Upper lobe of left lung (tissue), 4 donors: ENCODE data around the gene PSAP.

Source experiments
- POLR2AphosphoS5 ChIP-seq, 2 donors: sonication (generic); formaldehyde crosslinking; IDR thresholded peaks; one replicate each; pipeline ENCODE4 v1.5.1; 2017; ENCODE audit warnings: antibody characterized with exemption in 2 of 2
- TF ChIP-seq, protein P1 (sequence below), 6 experiments: fragments of 450-650 bp in 4 of 6; fragments of 200-600 bp in 2 of 6; sonication (generic) in 2 of 6; IDR thresholded peaks; one replicate each; pipeline ENCODE4 v1.5.1; 2016 to 2019; ENCODE audit warnings: antibody characterized with exemption in 6 of 6

DNA sequence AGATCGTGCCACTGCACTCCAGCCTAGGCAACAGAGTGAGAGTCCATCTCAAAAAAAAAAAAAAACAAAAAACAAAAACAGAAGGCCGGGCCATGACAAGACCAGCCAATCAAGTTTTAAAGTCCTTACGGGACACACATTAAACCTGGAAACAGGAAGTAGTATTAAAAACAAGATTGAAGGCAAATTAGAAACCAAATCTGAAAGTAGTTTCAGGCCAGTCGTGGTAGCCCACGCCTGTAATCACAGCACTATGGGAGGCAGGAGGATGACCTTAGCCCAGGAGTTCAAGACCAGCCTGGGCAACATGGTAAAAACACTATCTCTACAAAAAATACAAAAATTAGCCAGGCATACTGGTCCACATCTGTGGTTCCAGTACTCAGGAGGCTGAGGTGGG lies 18.1 kb downstream of the PSAP start:
- no peak for TF ChIP-seq POLR2AphosphoS5 (IDR thresholded peaks at IDR 0.05)
- TF ChIP-seq, protein P1, sequence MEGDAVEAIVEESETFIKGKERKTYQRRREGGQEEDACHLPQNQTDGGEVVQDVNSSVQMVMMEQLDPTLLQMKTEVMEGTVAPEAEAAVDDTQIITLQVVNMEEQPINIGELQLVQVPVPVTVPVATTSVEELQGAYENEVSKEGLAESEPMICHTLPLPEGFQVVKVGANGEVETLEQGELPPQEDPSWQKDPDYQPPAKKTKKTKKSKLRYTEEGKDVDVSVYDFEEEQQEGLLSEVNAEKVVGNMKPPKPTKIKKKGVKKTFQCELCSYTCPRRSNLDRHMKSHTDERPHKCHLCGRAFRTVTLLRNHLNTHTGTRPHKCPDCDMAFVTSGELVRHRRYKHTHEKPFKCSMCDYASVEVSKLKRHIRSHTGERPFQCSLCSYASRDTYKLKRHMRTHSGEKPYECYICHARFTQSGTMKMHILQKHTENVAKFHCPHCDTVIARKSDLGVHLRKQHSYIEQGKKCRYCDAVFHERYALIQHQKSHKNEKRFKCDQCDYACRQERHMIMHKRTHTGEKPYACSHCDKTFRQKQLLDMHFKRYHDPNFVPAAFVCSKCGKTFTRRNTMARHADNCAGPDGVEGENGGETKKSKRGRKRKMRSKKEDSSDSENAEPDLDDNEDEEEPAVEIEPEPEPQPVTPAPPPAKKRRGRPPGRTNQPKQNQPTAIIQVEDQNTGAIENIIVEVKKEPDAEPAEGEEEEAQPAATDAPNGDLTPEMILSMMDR (IDR thresholded peaks at IDR 0.05), result no peak
